Peyer's patch (tissue), 4 donors: ENCODE data around the gene MCU. TPM values are rescaled to one million over a fixed set of nuclear protein-coding genes. Genes with fewer than 3 reads are reported as not detected.

Source experiments
- DNase-seq, 3 donors: peaks; one replicate each; pipeline ENCODE4 v3.0.0-alpha.2; 2017 to 2019
- H3K27ac ChIP-seq, 4 donors: fragments of 200-600 bp; sonication (generic); one replicate each; pipeline ENCODE4 v1.5.1; 2016 to 2019
- H3K27me3 ChIP-seq, 2 donors: fragments of 200-600 bp; sonication (generic); one replicate each; pipeline ENCODE4 v1.5.1; 2019
- H3K36me3 ChIP-seq, 3 donors: fragments of 200-600 bp; sonication (generic); one replicate each; pipeline ENCODE4 v1.5.1; 2016 to 2019
- H3K4me1 ChIP-seq, 4 donors: fragments of 200-600 bp; sonication (generic); one replicate each; pipeline ENCODE4 v1.5.1; 2016 to 2019
- H3K4me3 ChIP-seq, 4 donors: fragments of 200-600 bp; sonication (generic); 1 replicate in 3 of 4; 2 replicates in 1 of 4; pipeline ENCODE4 v1.5.1; 2016 to 2019; ENCODE audit warnings: mild to moderate bottlenecking in 1 of 4
- H3K9me3 ChIP-seq, 4 donors: fragments of 200-600 bp; sonication (generic); one replicate each; pipeline ENCODE4 v1.5.1; 2016 to 2019; ENCODE audit warnings: mild to moderate bottlenecking in 1 of 4
- CTCF ChIP-seq, 6 experiments: fragments of 450-650 bp in 4 of 6; fragments of 200-600 bp in 2 of 6; sonication (generic) in 1 of 6; IDR thresholded peaks; one replicate each; pipeline ENCODE4 v1.5.1; 2017 to 2019; ENCODE audit warnings: antibody characterized with exemption in 6 of 6, mild to moderate bottlenecking in 3 of 6, moderate library complexity in 1 of 6
- POLR2A ChIP-seq, 2 donors: fragments of 450-650 bp; IDR thresholded peaks; one replicate each; pipeline ENCODE4 v1.5.1; 2017; ENCODE audit warnings: antibody characterized with exemption in 2 of 2, mild to moderate bottlenecking in 2 of 2, moderate library complexity in 2 of 2
- total RNA-seq, 4 donors: library from RNA; depleted of rRNA; stranded (reverse); fragments of >200 nt; gene quantifications; one replicate each; pipeline ENCODE4 v1.1.0, GENCODE V29; 2016

MCU gene
- total RNA-seq, 4 donors from 2014 or later = 44.6 to 65.8 (median 52.9) TPM

- Histone ChIP-seq H3K36me3 (no peaks in the 10 kb centered on the region), H3K4me1 (peaks cover 0 to 14% (median 2%) of the 10 kb centered on the region in 4 donors), H3K9me3 (no peaks in the 10 kb centered on the region), H3K4me3 (no peak overlapping the region), H3K27me3 (no peaks in the 10 kb centered on the region), H3K27ac (no peak overlapping the region)
- DNase-seq = no peak
- no peak for TF ChIP-seq POLR2A (IDR thresholded peaks at IDR 0.05)
Measured at GRCh38 chr10:72689660-72690059, 2.3 kb upstream of the MCU start.

GRCh38 chr10:72690071-72690755, 1.7 kb upstream of the MCU start:
- H3K36me3 ChIP-seq = no peaks in the 10 kb centered on the region
- H3K9me3 ChIP-seq = no peaks in the 10 kb centered on the region
- H3K4me3 ChIP-seq = no peak overlapping the region
- H3K27me3 ChIP-seq = no peaks in the 10 kb centered on the region
- DNase-seq = no peak
- peaks cover 0 to 19% (median 2%) of the 10 kb centered on the region in 4 donors for H3K4me1 ChIP-seq
- H3K27ac ChIP-seq = no peak overlapping the region
- no peak for TF ChIP-seq POLR2A (IDR thresholded peaks at IDR 0.05)
- no peak for TF ChIP-seq CTCF (IDR thresholded peaks at IDR 0.05)

- peak overlapping the region; percentile 71 to 96 (median 86) for H3K4me3 ChIP-seq
- peaks cover 0 to 19% (median 2%) of the 10 kb centered on the region in 4 donors for H3K4me1 ChIP-seq
- H3K9me3 ChIP-seq = no peaks in the 10 kb centered on the region
- DNase-seq = no peak
- H3K36me3 ChIP-seq = no peaks in the 10 kb centered on the region
- H3K27me3 ChIP-seq = no peaks in the 10 kb centered on the region
- TF ChIP-seq POLR2A (IDR thresholded peaks at IDR 0.05) = no peak
- no peak for TF ChIP-seq CTCF (IDR thresholded peaks at IDR 0.05)
- peak overlapping the region; percentile 89 to 99 (median 96) for H3K27ac ChIP-seq
Measured at GRCh38 chr10:72691470-72691862, 477 bp upstream of the MCU start.

GRCh38 chr10:72692744-72692993, 726 bp downstream of the MCU start:
- Histone ChIP-seq H3K9me3 (no peaks in the 10 kb centered on the region), H3K36me3 (no peaks in the 10 kb centered on the region), H3K27ac (peak overlapping the region; percentile 89 to 99 (median 96)), H3K4me1 (peaks cover 0 to 19% (median 2%) of the 10 kb centered on the region in 4 donors), H3K27me3 (no peaks in the 10 kb centered on the region), H3K4me3 (peak overlapping the region; percentile 71 to 96 (median 86))
- no peak for DNase-seq
- TF ChIP-seq CTCF (IDR thresholded peaks at IDR 0.05) = no peak
- TF ChIP-seq POLR2A (IDR thresholded peaks at IDR 0.05) = peak in 1 of 2 donors; percentile 28

GRCh38 chr10:72692994-72693781, 1.2 kb downstream of the MCU start:
- Histone ChIP-seq H3K4me1 (peaks cover 0 to 19% (median 2%) of the 10 kb centered on the region in 4 donors), H3K9me3 (no peaks in the 10 kb centered on the region), H3K27me3 (no peaks in the 10 kb centered on the region), H3K36me3 (no peaks in the 10 kb centered on the region), H3K4me3 (peak overlapping the region; percentile 71 to 96 (median 86)), H3K27ac (peak overlapping the region; percentile 89 to 99 (median 96))
- TF ChIP-seq POLR2A (IDR thresholded peaks at IDR 0.05) (peak in 1 of 2 donors; percentile 15), CTCF (IDR thresholded peaks at IDR 0.05) (no peak)
- DNase-seq = no peak
